Heart left ventricle (tissue), 13 donors: Measurements from ENCODE around the gene PABPC1L2A.

Experiments used
- CTCF ChIP-seq, 12 donors: fragments of 200-600 bp; sonication (generic) in 4 of 12; IDR thresholded peaks; one replicate each; pipeline versions ENCODE4 v1.5.0 to v1.8.0; 2018 to 2022; ENCODE audit warnings: antibody characterized with exemption in 12 of 12, mild to moderate bottlenecking in 5 of 12
- POLR2A ChIP-seq, 2 donors: fragments of 450-650 bp; IDR thresholded peaks; one replicate each; pipeline ENCODE4 v1.6.1; 2017; ENCODE audit warnings: antibody characterized with exemption in 2 of 2, mild to moderate bottlenecking in 2 of 2, moderate library complexity in 2 of 2
- donor health status: ischemic (EF 13 %, LVEDD 7.1; RV severe dilation, severe dysfunction).
- donor health status: DM: no; HTN: yes; CAD: no.
- donor health status: DM: no; HTN: no; CAD: no.
- donor health status: ischemic (EF 25% LVEDD 6.9; RV normal size, moderate dysfunction).
- donor health status: ischemic (EF 25% LVEDD 5.7; RV mildly dilated, moderate dysfunction).
- donor health status: ischemic (EF 35%, LVEDD 5.7; RV mildly dilated, moderate dysfunction).
- donor health status: nonischemic (EF 11% LVEDD 7.7; RV severe dilation, severe dysfunction).
- donor health status: DM: yes; HTN: yes; CAD: no.
- donor health status: PGD.
- donor health status: ischemic (EF 29% LVEDD 5.4; RV normal size, mild dysfunction).
- donor health status: nonischemic (EF 23%, LVEDD 6.1; RV moderate dilation, normal function).

GRCh38 chrX:73127700-73128241 is 48.5 kb upstream of the PABPC1L2A start:
- TF ChIP-seq CTCF (IDR thresholded peaks at IDR 0.05) (no peak), POLR2A (IDR thresholded peaks at IDR 0.05) (no peak)
